ENCODE measurements around the gene CHADL.

- TF ChIP-seq SMC3 (IDR thresholded peaks at IDR 0.05; ENCODE audit: low read depth, low read length) (no peak), CEBPB (IDR thresholded peaks at IDR 0.05; ENCODE audit: low read depth, low read length) (no peak), USF2 (IDR thresholded peaks at IDR 0.05; ENCODE audit: low read depth, low read length) (no peak), BHLHE40 (IDR thresholded peaks at IDR 0.05; ENCODE audit: low read depth, low read length) (no peak), MXI1 (IDR thresholded peaks at IDR 0.05; ENCODE audit: borderline replicate concordance, low read depth, low read length) (no peak), CTCF (conservative IDR thresholded peaks at IDR 0.05; ENCODE audit: low read depth, low read length) (no peak), POLR2A (IDR thresholded peaks at IDR 0.05; ENCODE audit: low read depth, low read length) (no peak), RAD21 (IDR thresholded peaks at IDR 0.05; ENCODE audit: low read length) (no peak), RFX5 (IDR thresholded peaks at IDR 0.05; ENCODE audit: low read depth, low read length) (no peak), NFE2L2 (IDR thresholded peaks at IDR 0.05; ENCODE audit: low read depth, low read length) (no peak), MAFK (IDR thresholded peaks at IDR 0.05; ENCODE audit: low read depth, low read length) (no peak), FOS (IDR thresholded peaks at IDR 0.05; ENCODE audit: low read depth, low read length) (no peak), RCOR1 (IDR thresholded peaks at IDR 0.05; ENCODE audit: insufficient replicate concordance, low read length) (no peak), ELK1 (IDR thresholded peaks at IDR 0.05; ENCODE audit: borderline replicate concordance, low read depth, low read length) (no peak)
Observed at GRCh38 chr22:41204066-41204465, 36.7 kb downstream of the CHADL start.

Measured in IMR-90 (cell line).